RWPE2 (cell line): ENCODE results near the gene ZHX3.

Source experiments
- ATAC-seq: fragments of 200-7000 bp; cut with Tn5 transposase; 3 replicates; pipeline ENCODE4 v1.9.1; 2021; ENCODE audit warnings: low read depth
- DNase-seq: peaks from one replicate; pipeline ENCODE4 v3.0.0-alpha.2; 2020; ENCODE audit warnings: low spot score
- H3K27ac ChIP-seq: fragments of 450-650 bp; 2 replicates; pipeline ENCODE4 v1.5.1; 2017; ENCODE audit warnings: mild to moderate bottlenecking; ENCODE audit not compliant: poor library complexity, severe bottlenecking
- H3K27me3 ChIP-seq: fragments of 250-450 bp; sonication (Bioruptor Pico); 2 replicates; pipeline ENCODE4 v1.5.1; 2021; ENCODE audit warnings: mild to moderate bottlenecking, moderate library complexity; ENCODE audit not compliant: insufficient read depth, poor library complexity, severe bottlenecking
- H3K36me3 ChIP-seq: fragments of 250-450 bp; sonication (Bioruptor Pico); 2 replicates; pipeline ENCODE4 v1.5.1; 2020; ENCODE audit warnings: low read depth, mild to moderate bottlenecking, moderate library complexity
- H3K4me1 ChIP-seq: fragments of 250-450 bp; sonication (Bioruptor Pico); 2 replicates; pipeline ENCODE4 v1.5.1; 2021; ENCODE audit warnings: mild to moderate bottlenecking, moderate library complexity; ENCODE audit not compliant: insufficient read depth, poor library complexity, severe bottlenecking
- H3K4me3 ChIP-seq: fragments of 250-450 bp; sonication (Bioruptor Pico); 2 replicates; pipeline ENCODE4 v1.5.1; 2021; ENCODE audit warnings: mild to moderate bottlenecking, moderate library complexity; ENCODE audit not compliant: severe bottlenecking
- H3K9me3 ChIP-seq: fragments of 250-450 bp; sonication (Bioruptor Pico); 2 replicates; pipeline ENCODE4 v1.5.1; 2021; ENCODE audit warnings: mild to moderate bottlenecking, moderate library complexity; ENCODE audit not compliant: severe bottlenecking
- CTCF ChIP-seq: fragments of 450-650 bp; IDR thresholded peaks from one replicate; pipeline ENCODE4 v1.5.1; 2017; ENCODE audit warnings: mild to moderate bottlenecking, moderate library complexity; ENCODE audit not compliant: poor library complexity, severe bottlenecking

The ZHX3 gene

GRCh38 chr20:41140226-41141133 is 177.1 kb downstream of the ZHX3 start:
- TF ChIP-seq CTCF = no peak
- Histone ChIP-seq H3K4me3 (no peak overlapping the region), H3K9me3 (no peaks in the 10 kb centered on the region), H3K27ac (no peak overlapping the region), H3K27me3 (no peaks in the 10 kb centered on the region), H3K36me3 (peaks cover 27% of the 10 kb centered on the region), H3K4me1 (peaks cover 9% of the 10 kb centered on the region)
- ATAC-seq (no peak), DNase-seq (peak; percentile 70)

- ATAC-seq = no peak
These were observed 178.1 kb downstream of the ZHX3 start for GRCh38 chr20:41139227-41140093.

GRCh38 chr20:41138475-41139226 is 178.9 kb downstream of the ZHX3 start:
- H3K4me1 ChIP-seq = peaks cover 17% of the 10 kb centered on the region
- H3K27me3 ChIP-seq = no peaks in the 10 kb centered on the region
- H3K36me3 ChIP-seq = peaks cover 19% of the 10 kb centered on the region
- no peak for TF ChIP-seq CTCF
- peak overlapping the region; percentile 83 for H3K4me3 ChIP-seq
- peak overlapping the region; percentile 67 for H3K27ac ChIP-seq
- no peaks in the 10 kb centered on the region for H3K9me3 ChIP-seq
- ATAC-seq (no peak), DNase-seq (peak; percentile 80)

More at GRCh38 chr20:41139227-41140093, 178.1 kb downstream of the ZHX3 start:
- H3K27ac ChIP-seq = peak overlapping the region; percentile 67
- H3K9me3 ChIP-seq = no peaks in the 10 kb centered on the region
- H3K36me3 ChIP-seq = peaks cover 27% of the 10 kb centered on the region
- no peak for TF ChIP-seq CTCF
- H3K4me3 ChIP-seq = no peak overlapping the region
- DNase-seq = peak; percentile 40
- H3K27me3 ChIP-seq = no peaks in the 10 kb centered on the region
- peaks cover 9% of the 10 kb centered on the region for H3K4me1 ChIP-seq

GRCh38 chr20:41137614-41138474 is 179.7 kb downstream of the ZHX3 start:
- ATAC-seq (peak; percentile 1; the same call in 2 of the 3 replicates), DNase-seq (peak; percentile 95)
- H3K36me3 ChIP-seq = peaks cover 18% of the 10 kb centered on the region
- H3K4me1 ChIP-seq = peaks cover 18% of the 10 kb centered on the region
- H3K9me3 ChIP-seq = no peaks in the 10 kb centered on the region
- H3K27me3 ChIP-seq = no peaks in the 10 kb centered on the region
- TF ChIP-seq CTCF = no peak
- H3K4me3 ChIP-seq = peak overlapping the region; percentile 83
- peak overlapping the region; percentile 67 for H3K27ac ChIP-seq
